CD4-positive, alpha-beta T cell treated with Interleukin-21 for 1 hour (primary cell): ENCODE measurements around the gene FAM241A.
A peak's percentile ranks its signal among the peaks of the same experiment; 100 is the strongest.

ENCODE experiments used
- DNase-seq: peaks from one replicate; pipeline ENCODE4 v3.0.0-alpha.2; 2020

The FAM241A gene

GRCh38 chr4:112222219-112222955 is 77.1 kb downstream of the FAM241A start:
- DNase-seq, result no peak

- DNase-seq, result no peak
These were observed 79.9 kb downstream of the FAM241A start for GRCh38 chr4:112225157-112225556.

GRCh38 chr4:112230879-112231778 is 85.9 kb downstream of the FAM241A start:
- DNase-seq, result peak; percentile 96

GRCh38 chr4:112231779-112232713 is 86.8 kb downstream of the FAM241A start, which contains the start of gene AP1AR:
Gene AP1AR (plus strand): TSS chr4:112231787. CDS start chr4:112232092, 305 bp downstream.
- DNase-seq, result peak; percentile 85

- peak; percentile 73 for DNase-seq
These were observed 89.8 kb downstream of the FAM241A start for GRCh38 chr4:112234952-112235609.

GRCh38 chr4:112236040-112236439 is 90.8 kb downstream of the FAM241A start:
- no peak for DNase-seq

GRCh38 chr4:112238833-112239232 is 93.6 kb downstream of the FAM241A start:
- no peak for DNase-seq
